T-helper 1 cell (primary cell): ENCODE results near the gene PPP2R5D.
A peak's percentile ranks its signal among the peaks of the same experiment; 100 is the strongest.
"Not testable (repeated sequence)": the region's sequence is repeated elsewhere in the genome, so short reads cannot be mapped to it uniquely, and the experiment has no call there.

Source experiments
- DNase-seq, 5 donors: peaks; one replicate each; pipeline ENCODE4 v3.0.0-alpha.2; 2012 to 2020

PPP2R5D gene

DNA sequence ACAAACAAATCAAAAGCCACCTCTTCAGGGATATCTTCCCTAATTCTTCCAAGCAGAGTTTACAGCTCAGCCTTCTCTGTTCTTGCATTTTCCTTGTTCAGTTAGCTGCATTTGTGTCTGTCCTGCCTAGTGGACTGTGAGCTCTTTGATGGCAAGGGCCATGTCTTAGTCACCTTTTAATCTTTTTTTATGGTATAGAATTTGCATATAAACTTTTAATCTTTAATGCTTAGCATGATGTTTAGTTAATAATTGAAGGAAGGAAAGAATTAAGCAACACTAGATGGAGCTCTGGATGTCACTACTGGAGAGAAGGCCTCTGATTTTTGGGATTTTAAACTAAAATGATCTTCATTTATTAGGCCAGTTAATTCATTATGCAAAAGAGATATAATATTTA lies 12.1 kb downstream of the PPP2R5D start:
- no peak for DNase-seq

DNA sequence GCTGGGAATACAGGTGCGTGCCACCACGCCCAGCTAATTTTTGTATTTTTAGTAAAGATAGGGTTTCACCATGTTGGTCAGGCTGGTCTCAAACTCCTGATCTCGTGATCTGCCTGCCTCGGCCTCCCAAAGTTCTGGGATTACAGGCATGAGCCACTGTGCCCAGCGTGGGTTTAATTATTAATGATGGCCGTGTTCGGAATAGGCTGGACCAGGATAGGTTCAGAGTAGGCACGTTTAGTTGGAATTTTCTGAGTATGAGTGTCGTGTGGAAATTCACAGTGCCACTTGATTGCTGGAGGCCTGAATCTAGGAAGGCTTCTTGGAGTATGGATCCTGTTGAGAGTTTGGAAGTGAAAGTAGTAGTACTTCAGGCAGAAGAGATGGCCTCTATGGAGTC lies 13.8 kb downstream of the PPP2R5D start:
- not testable (repeated sequence) for DNase-seq

DNA sequence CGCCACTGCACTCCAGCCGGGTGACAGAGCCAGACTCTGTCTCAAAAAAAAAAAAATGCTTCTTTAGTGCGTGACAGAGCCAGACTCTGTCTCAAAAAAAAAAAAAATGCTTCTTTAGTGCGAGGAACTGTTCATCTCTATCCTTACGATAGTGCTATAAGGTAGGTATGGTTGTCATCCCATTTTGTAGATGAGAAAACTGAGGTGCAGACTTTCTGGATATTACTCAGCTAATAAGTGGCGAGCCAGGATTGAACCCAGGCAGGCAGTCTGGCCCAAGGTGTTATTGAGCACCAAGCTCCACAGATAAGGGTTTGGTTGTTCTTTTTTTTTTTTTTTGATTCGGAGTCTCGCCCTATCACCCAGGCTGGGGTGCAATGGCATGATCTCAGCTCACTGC lies 17.5 kb downstream of the PPP2R5D start:
- DNase-seq, result no peak

GRCh38 chr6:43005844-43006243 lies 21.5 kb downstream of the PPP2R5D start:
- no peak for DNase-seq

GRCh38 chr6:43006251-43006650 lies 21.9 kb downstream of the PPP2R5D start:
- DNase-seq, result no peak

DNA sequence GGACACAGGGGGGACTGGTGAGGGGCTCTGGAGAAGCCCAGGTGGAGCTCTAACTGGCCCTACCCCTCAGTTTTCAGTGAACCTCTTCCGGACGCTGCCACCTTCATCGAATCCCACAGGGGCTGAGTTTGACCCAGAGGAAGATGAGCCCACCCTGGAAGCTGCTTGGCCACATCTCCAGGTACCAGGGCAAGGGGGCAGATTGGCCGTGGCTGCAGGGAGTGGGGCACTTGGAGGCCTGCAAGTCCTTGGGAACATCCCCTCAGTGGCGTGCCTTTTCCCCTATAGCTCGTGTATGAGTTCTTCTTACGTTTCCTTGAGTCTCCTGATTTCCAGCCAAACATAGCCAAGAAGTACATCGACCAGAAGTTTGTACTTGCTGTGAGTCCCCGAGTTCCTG lies 22.8 kb downstream of the PPP2R5D start:
- DNase-seq, result no peak

- DNase-seq, result no peak
These were observed 24.8 kb downstream of the PPP2R5D start for GRCh38 chr6:43009124-43009523.

- no peak for DNase-seq
These were observed 26.8 kb downstream of the PPP2R5D start for GRCh38 chr6:43011207-43011606.

- no peak for DNase-seq
These were observed 28.0 kb downstream of the PPP2R5D start for GRCh38 chr6:43012364-43012763.

DNA sequence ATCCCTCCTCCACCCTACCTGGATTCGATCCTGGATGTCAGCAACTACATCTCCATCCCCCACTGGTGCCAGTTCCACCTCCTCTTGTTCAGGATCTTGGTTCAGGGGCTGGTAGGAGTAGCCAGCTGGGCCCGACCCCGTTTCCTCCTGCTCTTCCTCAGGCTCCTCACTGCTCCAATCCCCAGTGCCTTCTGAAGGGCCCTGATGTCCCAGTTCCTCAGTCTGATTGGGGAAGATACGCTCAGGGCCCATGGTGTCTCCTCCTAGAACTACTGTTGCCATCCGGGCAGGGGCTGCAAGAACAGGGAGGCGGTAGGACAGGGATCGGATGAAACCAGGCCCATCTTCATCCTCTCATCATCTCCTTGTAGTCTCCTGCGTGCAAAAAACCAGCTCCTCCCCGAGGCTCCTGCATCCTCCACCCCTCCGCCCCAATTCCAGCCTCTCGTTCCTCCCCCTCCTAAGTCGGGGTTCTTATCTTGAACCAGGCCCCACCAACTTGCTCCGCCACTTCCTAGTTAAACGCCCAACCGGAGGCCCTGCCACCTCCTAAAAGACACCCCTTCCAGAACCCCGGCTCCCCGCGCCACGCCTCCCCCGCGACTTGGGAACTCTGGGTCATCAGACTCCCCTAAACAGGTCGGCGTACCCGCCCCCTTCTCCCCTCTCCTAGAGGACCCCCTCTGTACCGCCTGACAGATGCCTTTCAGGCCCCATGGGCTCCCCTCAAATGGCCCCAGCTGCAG lies 28.9 kb downstream of the PPP2R5D start:
- no peak for DNase-seq

DNA sequence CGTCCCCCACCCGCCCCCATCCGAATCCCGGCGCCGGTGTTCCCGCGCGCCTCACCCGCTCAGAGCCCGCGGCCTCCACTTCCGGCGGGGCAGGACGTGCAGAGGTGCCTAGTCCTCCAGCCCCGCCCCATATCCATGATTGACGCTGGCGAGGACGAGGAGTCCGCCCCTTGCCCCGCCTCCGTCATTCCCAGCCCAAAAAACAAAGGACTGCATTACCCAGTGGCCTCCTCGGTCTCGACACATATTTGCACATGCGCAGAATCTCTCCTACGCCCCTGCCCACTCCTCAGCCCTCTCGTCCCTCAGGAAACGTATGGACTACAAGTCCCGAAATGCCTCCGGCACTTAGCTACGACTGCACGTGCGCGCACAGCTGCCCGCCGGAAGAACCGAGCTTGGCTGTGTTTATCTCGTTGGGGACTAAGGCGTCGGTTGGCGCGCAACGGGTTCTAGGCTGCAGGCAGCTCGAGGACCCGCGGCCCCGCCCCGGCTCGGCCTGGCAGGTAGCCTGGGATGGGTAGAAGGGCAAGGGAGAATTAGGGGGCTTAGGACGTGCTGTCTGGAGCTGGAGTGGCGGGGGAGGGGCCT lies 29.6 kb downstream of the PPP2R5D start, which contains the start of the genes KLHDC3 and MEA1:
TSS of gene KLHDC3 (plus strand) at position 407 of the 591 bp plus-strand sequence. CDS start 2,944 bp downstream, outside the sequence.
TSS of gene MEA1 (minus strand) at position 104 of the 591 bp plus-strand sequence. CDS start 133 bp downstream, outside the sequence.
- DNase-seq, result peak; percentile 97 to 100 (median 99)

DNA sequence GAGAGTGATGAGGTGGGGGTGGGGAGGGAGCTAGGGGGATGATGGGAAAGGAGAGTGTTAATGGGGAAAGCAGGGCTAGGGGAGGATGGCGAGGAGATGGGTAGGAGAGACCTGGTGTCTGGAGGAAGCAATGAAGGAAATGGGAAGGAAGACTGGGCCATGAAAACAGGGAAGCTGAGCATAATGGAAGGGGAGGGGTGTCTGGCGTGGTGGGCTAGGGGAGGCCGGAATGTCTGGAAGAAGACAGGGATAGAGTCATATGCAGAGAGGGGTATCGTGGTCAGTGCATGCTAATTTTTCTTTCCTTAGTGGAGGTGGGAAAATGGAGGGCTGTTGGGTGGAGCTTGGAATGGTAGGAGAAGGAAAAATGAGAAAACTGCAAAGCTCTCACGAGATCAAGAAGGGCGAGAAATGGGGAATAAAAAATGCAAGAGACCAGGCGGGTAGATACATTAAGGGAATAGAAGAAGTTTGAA lies 30.1 kb downstream of the PPP2R5D start:
- no peak for DNase-seq

DNA sequence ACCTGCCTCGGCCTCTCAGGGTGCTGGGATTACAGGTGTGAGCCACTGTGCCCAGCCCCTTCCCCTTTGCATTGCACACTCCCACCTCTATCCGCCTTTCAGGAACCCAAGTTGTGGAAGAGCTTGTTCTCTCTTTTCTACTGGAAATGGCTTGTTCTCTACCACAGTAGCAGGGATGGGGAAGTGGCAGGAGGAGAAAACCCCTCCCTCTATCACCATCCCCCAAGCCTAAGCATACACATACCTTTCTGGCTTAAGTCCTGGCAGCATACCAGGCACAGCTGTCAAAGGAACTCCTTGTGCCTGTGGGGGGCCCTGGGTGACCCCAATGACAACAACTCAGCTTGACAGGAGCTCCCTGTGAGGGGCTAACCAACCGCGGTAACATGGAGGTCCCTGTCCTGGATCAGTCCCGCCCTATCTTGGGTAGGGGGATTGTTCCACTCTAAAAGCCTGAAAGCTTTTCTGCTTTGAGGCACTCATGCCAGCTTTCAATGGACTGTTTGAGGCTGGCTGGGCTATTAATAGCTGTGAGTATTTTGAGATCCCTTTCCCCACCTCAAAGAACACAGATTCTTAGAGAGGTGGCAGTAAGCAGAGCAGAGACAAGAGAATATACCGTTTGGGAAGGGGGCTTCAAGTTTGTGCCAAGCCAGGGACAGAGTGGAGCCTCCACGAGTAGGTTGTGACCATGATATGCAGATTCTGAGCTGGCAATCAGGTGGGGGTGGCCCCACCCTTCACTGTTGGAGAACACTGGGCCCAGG lies 32.0 kb downstream of the PPP2R5D start:
- DNase-seq, result no peak

- DNase-seq, result no peak
These were observed 32.6 kb downstream of the PPP2R5D start for GRCh38 chr6:43016943-43017334.

- no peak for DNase-seq
These were observed 34.8 kb downstream of the PPP2R5D start for GRCh38 chr6:43019152-43019551.

GRCh38 chr6:43020052-43020705 lies 35.8 kb downstream of the PPP2R5D start:
- no peak for DNase-seq

DNA sequence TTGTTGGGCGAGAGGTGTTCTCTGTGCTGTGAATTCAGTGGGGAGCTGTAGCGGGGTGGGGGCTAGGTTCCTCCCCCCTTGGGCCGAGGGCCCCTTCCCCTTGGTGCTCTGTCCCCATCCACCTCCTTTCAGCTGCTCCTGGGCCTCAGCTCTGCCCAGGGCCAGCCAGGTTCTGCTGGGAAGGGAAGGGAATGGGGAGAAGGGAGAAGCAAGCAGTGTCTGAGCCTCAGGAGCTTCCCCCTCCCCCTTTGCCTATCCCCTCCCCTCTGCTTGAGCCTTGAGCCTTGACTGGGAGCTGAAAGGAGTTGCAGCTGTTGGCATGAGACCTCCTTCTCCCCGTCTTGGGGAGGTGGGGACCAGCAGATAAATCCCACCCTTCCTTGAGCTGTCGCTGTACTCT lies 36.5 kb downstream of the PPP2R5D start:
- DNase-seq, result no peak

DNA sequence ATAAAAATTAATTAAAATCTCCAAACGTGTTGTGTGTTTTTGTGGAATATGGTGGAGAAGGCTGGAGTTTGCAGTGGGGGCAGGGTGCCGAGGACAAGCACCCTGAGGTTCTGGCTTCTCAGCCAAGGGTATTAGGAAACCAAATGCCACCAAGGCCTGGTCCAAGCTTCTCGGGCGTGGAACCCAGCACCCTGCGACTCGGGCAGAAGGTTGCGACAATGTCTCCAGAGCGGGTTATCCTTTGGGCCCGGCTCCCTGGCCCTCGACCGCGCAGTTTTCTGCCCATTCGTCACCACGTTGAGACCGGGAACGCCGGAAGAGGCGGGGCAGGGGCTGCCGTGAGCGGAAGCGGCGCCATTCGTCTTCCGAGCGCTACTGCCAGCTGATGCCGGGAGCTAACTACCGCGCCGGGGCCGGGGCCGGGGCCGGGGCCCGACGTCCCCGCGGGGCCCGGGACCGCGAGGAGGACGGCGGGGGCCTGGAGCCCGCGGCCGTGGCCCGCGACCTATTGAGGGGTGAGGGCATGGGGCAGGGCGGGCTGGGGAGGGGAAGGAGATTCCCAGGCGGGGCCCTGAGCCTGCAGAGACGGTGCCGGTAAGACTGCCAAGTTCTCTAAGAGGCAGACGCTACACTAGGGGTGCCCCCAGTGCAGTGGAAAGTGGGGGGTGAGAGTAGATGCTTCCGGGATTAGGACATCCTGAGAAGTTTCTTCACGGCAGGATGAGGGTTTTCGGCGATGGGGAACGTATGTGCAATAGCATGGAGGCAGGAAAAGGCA lies 37.1 kb downstream of the PPP2R5D start, which contains the start of gene RRP36:
TSS of gene RRP36 (plus strand) at position 354 of the 778 bp plus-strand sequence. CDS start at position 386, 32 bp downstream.
- peak; percentile 25 to 61 (median 50) for DNase-seq

GRCh38 chr6:43024436-43024835 lies 40.1 kb downstream of the PPP2R5D start:
- DNase-seq, result no peak

- no peak for DNase-seq
These were observed 42.0 kb downstream of the PPP2R5D start for GRCh38 chr6:43026365-43026764.

- no peak for DNase-seq
These were observed 44.8 kb downstream of the PPP2R5D start for GRCh38 chr6:43029120-43029519.

- DNase-seq, result no peak
These were observed 48.0 kb downstream of the PPP2R5D start for GRCh38 chr6:43032326-43032725.
